ENCODE data around the gene CNTNAP2.
"Not testable (repeated sequence)": the region's sequence is repeated elsewhere in the genome, so short reads cannot be mapped to it uniquely, and the experiment has no call there.

CNTNAP2 gene

GRCh38 chr7:147593271-147594057 lies 1476.9 kb downstream of the CNTNAP2 start:
- DNase-seq = no peak

GRCh38 chr7:147595042-147595441 lies 1478.4 kb downstream of the CNTNAP2 start:
- no peak for DNase-seq

- DNase-seq = not testable (repeated sequence)
Observed at GRCh38 chr7:147598687-147599086, 1482.1 kb downstream of the CNTNAP2 start.

- no peak for DNase-seq
Observed at GRCh38 chr7:147605323-147605722, 1488.7 kb downstream of the CNTNAP2 start.

- no peak for DNase-seq
Observed at GRCh38 chr7:147607157-147607800, 1490.7 kb downstream of the CNTNAP2 start.

GRCh38 chr7:147611431-147611830 lies 1494.8 kb downstream of the CNTNAP2 start:
- no peak for DNase-seq

- DNase-seq = no peak
Observed at GRCh38 chr7:147635288-147635687, 1518.7 kb downstream of the CNTNAP2 start.

GRCh38 chr7:147636553-147636952 lies 1520.0 kb downstream of the CNTNAP2 start:
- no peak for DNase-seq

- no peak for DNase-seq
Observed at GRCh38 chr7:147638566-147638965, 1522.0 kb downstream of the CNTNAP2 start.

- DNase-seq = no peak
Observed at GRCh38 chr7:147639037-147639436, 1522.4 kb downstream of the CNTNAP2 start.

- DNase-seq = no peak
Observed at GRCh38 chr7:147639751-147640150, 1523.2 kb downstream of the CNTNAP2 start.

GRCh38 chr7:147640821-147641220 lies 1524.2 kb downstream of the CNTNAP2 start:
- no peak for DNase-seq

- DNase-seq = no peak
Observed at GRCh38 chr7:147646568-147646967, 1530.0 kb downstream of the CNTNAP2 start.

- DNase-seq = no peak
Observed at GRCh38 chr7:147650991-147651390, 1534.4 kb downstream of the CNTNAP2 start.

GRCh38 chr7:147651601-147652000 lies 1535.0 kb downstream of the CNTNAP2 start:
- no peak for DNase-seq

- no peak for DNase-seq
Observed at GRCh38 chr7:147653456-147653855, 1536.9 kb downstream of the CNTNAP2 start.

- DNase-seq = no peak
Observed at GRCh38 chr7:147658392-147658967, 1541.9 kb downstream of the CNTNAP2 start.

GRCh38 chr7:147659036-147659995 lies 1542.7 kb downstream of the CNTNAP2 start:
- DNase-seq = no peak

- DNase-seq = no peak
Observed at GRCh38 chr7:147664541-147664940, 1547.9 kb downstream of the CNTNAP2 start.

GRCh38 chr7:147670759-147671158 lies 1554.2 kb downstream of the CNTNAP2 start:
- no peak for DNase-seq

- no peak for DNase-seq
Observed at GRCh38 chr7:147674705-147675104, 1558.1 kb downstream of the CNTNAP2 start.

- DNase-seq = no peak
Observed at GRCh38 chr7:147678943-147679342, 1562.3 kb downstream of the CNTNAP2 start.

GRCh38 chr7:147681530-147681929 lies 1564.9 kb downstream of the CNTNAP2 start:
- no peak for DNase-seq

Data from islet precursor cell (in vitro differentiated cells).